Mesenchymal stem cell (in vitro differentiated cells and primary cell): ENCODE measurements around the gene GARIN1A. TPM values are rescaled to one million over a fixed set of nuclear protein-coding genes. Genes with fewer than 3 reads are reported as not detected.
A peak's percentile ranks its signal among the peaks of the same experiment; 100 is the strongest.
"Not testable (repeated sequence)": the region's sequence is repeated elsewhere in the genome, so short reads cannot be mapped to it uniquely, and the experiment has no call there.

Source experiments
- DNase-seq: peaks from one replicate; pipeline ENCODE4 v3.0.0-alpha.2; 2013
- H2AFZ ChIP-seq: one replicate; pipeline ENCODE4 v1.6.1; 2013; ENCODE audit warnings: low read depth, mild to moderate bottlenecking, control low read depth, inconsistent platforms, low read length, moderate library complexity
- H2AK5ac ChIP-seq: 2 replicates; pipeline ENCODE4 v1.6.1; 2013; ENCODE audit warnings: low read length, moderate library complexity, mild to moderate bottlenecking, inconsistent platforms; ENCODE audit not compliant: severe bottlenecking
- H2BK120ac ChIP-seq: one replicate; pipeline ENCODE4 v1.6.1; 2013; ENCODE audit warnings: low read depth, mild to moderate bottlenecking, inconsistent platforms, low read length, moderate library complexity
- H2BK12ac ChIP-seq, 2 experiments: one replicate each; pipeline ENCODE4 v1.6.1; 2013; ENCODE audit warnings: inconsistent platforms in 2 of 2, low read length in 2 of 2, mild to moderate bottlenecking in 2 of 2, moderate library complexity in 2 of 2, control low read depth in 1 of 2
- H2BK15ac ChIP-seq: one replicate; pipeline ENCODE4 v1.6.1; 2013; ENCODE audit warnings: mild to moderate bottlenecking, low read depth, inconsistent platforms; ENCODE audit not compliant: poor library complexity, severe bottlenecking
- H2BK5ac ChIP-seq: 2 replicates; pipeline ENCODE4 v1.6.1; 2013; ENCODE audit warnings: low read depth, mild to moderate bottlenecking, low read length, control low read depth, inconsistent platforms; ENCODE audit not compliant: poor library complexity, severe bottlenecking
- H3K14ac ChIP-seq, 2 experiments: one replicate each; pipeline ENCODE4 v1.6.1; 2013; ENCODE audit warnings: inconsistent platforms in 2 of 2, low read length in 2 of 2, control low read depth in 1 of 2, mild to moderate bottlenecking in 1 of 2, moderate library complexity in 1 of 2
- H3K18ac ChIP-seq, 2 experiments: one replicate each; pipeline ENCODE4 v1.6.1; 2013; ENCODE audit warnings: inconsistent platforms in 2 of 2, low read length in 2 of 2, control low read depth in 1 of 2, low read depth in 1 of 2, mild to moderate bottlenecking in 1 of 2
- H3K23ac ChIP-seq, 2 experiments: one replicate each; pipeline ENCODE4 v1.6.1; 2013; ENCODE audit warnings: inconsistent platforms in 2 of 2, low read length in 2 of 2, mild to moderate bottlenecking in 2 of 2, moderate library complexity in 2 of 2, control low read depth in 1 of 2
- H3K27ac ChIP-seq: 2 replicates; pipeline ENCODE4 v1.5.1; 2013; ENCODE audit warnings: mild to moderate bottlenecking, moderate library complexity, low read length, control low read depth, inconsistent platforms; ENCODE audit not compliant: poor library complexity, severe bottlenecking
- H3K27me3 ChIP-seq, 2 experiments: 2 replicates each; pipeline versions ENCODE4 v1.6.1 to v1.7.0; 2013; ENCODE audit warnings: low read length in 2 of 2, mild to moderate bottlenecking in 2 of 2, moderate library complexity in 2 of 2, control low read depth in 1 of 2, inconsistent platforms in 1 of 2; ENCODE audit not compliant: control insufficient read depth in 1 of 2, insufficient read depth in 1 of 2
- H3K36me3 ChIP-seq, 2 experiments: 2 replicates each; pipeline versions ENCODE4 v1.6.1 to v1.7.0; 2013; ENCODE audit warnings: low read length in 2 of 2, control low read depth in 1 of 2, inconsistent platforms in 1 of 2, low read depth in 1 of 2, mild to moderate bottlenecking in 1 of 2; ENCODE audit not compliant: insufficient read depth in 2 of 2, control insufficient read depth in 1 of 2
- H3K4ac ChIP-seq, 2 experiments: one replicate each; pipeline ENCODE4 v1.6.1; 2013; ENCODE audit warnings: inconsistent platforms in 2 of 2, low read length in 2 of 2, mild to moderate bottlenecking in 2 of 2, moderate library complexity in 2 of 2, control low read depth in 1 of 2, low read depth in 1 of 2
- H3K4me1 ChIP-seq: 2 replicates; pipeline ENCODE4 v1.6.1; 2013; ENCODE audit warnings: low read depth, low read length, control low read depth; ENCODE audit not compliant: control insufficient read depth, insufficient read depth
- H3K4me2 ChIP-seq: 2 replicates; pipeline ENCODE4 v1.6.1; 2013; ENCODE audit warnings: low read length, mild to moderate bottlenecking, inconsistent platforms; ENCODE audit not compliant: poor library complexity, severe bottlenecking
- H3K4me3 ChIP-seq, 2 experiments: 2 replicates each; pipeline versions ENCODE4 v1.5.1 to v1.7.0; 2013; ENCODE audit warnings: low read length in 2 of 2, mild to moderate bottlenecking in 2 of 2, control low read depth in 1 of 2, low read depth in 1 of 2; ENCODE audit not compliant: insufficient read depth in 1 of 2
- H3K79me1 ChIP-seq: replicated peaks from 2 replicates; pipeline ENCODE4 v1.6.1; 2013; ENCODE audit warnings: mild to moderate bottlenecking, control low read depth, low read length, inconsistent platforms; ENCODE audit not compliant: poor library complexity, severe bottlenecking
- H3K9ac ChIP-seq: 2 replicates; pipeline ENCODE4 v1.7.0; 2013; ENCODE audit warnings: mild to moderate bottlenecking, low read length, moderate library complexity
- H3K9me3 ChIP-seq: 2 replicates; pipeline ENCODE4 v1.7.0; 2013; ENCODE audit warnings: mild to moderate bottlenecking, low read length; ENCODE audit not compliant: control insufficient read depth
- H4K8ac ChIP-seq: one replicate; pipeline ENCODE4 v1.6.1; 2013; ENCODE audit warnings: inconsistent platforms, mild to moderate bottlenecking, low read length, moderate library complexity
- H4K91ac ChIP-seq: one replicate; pipeline ENCODE4 v1.6.1; 2013; ENCODE audit warnings: mild to moderate bottlenecking, low read length, inconsistent platforms
- WGBS: methylation state at CpG from one replicate; pipeline ENCODE4 v1.1.7; 2013; ENCODE audit warnings: mixed read lengths; 5-methylcytosine and 5-hydroxymethylcytosine counted together
- polyA plus RNA-seq, 2 experiments: library from polyadenylated mRNA; stranded (reverse); fragments of 200-250 nt; gene quantifications; one replicate each; pipeline ENCODE4 v1.2.3, GENCODE V29; 2013

GARIN1A gene
- polyA plus RNA-seq (2013, experiment 1 of 2), result 0.39 TPM
- polyA plus RNA-seq (2013, experiment 2 of 2), result 0.52 TPM

DNA sequence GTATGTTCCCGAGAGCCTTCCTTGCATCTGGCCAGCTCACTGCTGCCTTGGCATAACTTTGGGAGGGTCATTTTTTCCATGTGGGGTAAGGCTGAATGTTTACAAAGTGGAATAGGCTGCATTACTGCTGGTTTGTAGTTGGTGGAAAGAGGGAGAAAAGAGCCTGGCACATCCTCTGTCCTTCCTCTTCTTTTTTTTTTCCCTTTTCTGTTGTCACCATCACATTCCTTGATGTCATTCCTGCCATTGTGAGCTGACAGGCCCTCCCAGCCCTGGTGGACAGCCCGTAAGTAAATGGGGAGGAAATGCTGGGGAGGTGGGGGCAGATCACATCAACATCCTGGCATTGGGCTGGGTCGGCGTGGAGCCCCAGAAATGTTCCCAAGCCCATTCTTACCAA, at the start of gene GARIN1A:
GARIN1A (plus strand) TSS at position 301 of the 400 bp plus-strand sequence. CDS start 106 bp downstream, outside the sequence.
- WGBS, result 82% methylated on average over 2 of the region's 4 CpGs
- Histone ChIP-seq H2AK5ac (no peak within 1 kb of the TSS), H3K27ac (no peak within 1 kb of the TSS), H3K36me3 (peaks cover 4 to 18% of the 10 kb centered on the region in 2 experiments), H3K27me3 (peaks cover 0 to 3% of the 10 kb centered on the region in 2 experiments), H3K4me1 (no peaks in the 10 kb centered on the region), H3K9me3 (no peaks in the 10 kb centered on the region), H2BK12ac (no peak within 1 kb of the TSS), H3K79me1 (no peaks in the 10 kb centered on the region), H3K4me3 (no peak within 1 kb of the TSS), H3K23ac (no peak within 1 kb of the TSS), H3K4me2 (no peak within 1 kb of the TSS), H3K9ac (no peak within 1 kb of the TSS), H2BK15ac (no peak within 1 kb of the TSS), H4K8ac (no peak within 1 kb of the TSS), H3K4ac (no peak within 1 kb of the TSS), H2BK120ac (no peak within 1 kb of the TSS), H2AFZ (no peak within 1 kb of the TSS), H3K14ac (peak within 1 kb of the TSS in 1 of 2 experiments; percentile 22), H3K18ac (no peak within 1 kb of the TSS), H4K91ac (no peak within 1 kb of the TSS), H2BK5ac (no peak within 1 kb of the TSS)
- no peak for DNase-seq

DNA sequence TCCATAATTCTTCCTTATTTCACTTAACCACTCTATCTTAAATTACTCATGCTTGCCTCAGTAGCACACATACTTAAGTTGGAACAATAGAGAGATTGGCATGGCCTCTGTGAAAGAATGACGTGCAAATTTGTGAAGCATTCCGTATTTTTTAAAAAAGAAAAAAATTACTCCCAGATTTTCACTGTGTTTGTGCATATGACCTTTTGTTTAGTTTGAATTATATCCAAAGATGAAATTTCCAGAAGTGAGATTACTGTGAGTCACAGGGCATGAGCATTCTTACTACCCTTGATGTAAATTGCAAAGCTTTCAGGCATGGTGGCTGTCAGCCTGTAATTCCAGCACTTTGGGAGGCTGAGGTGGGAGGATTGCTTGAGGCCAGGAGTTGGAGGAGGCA, 45.0 kb upstream of the GARIN1A start:
- not testable (repeated sequence) for H2AK5ac ChIP-seq, H2BK12ac ChIP-seq, H3K4me1 ChIP-seq, H4K91ac ChIP-seq, H3K18ac ChIP-seq, H2BK15ac ChIP-seq, H2BK120ac ChIP-seq, H3K4me3 ChIP-seq, H4K8ac ChIP-seq, H3K27me3 ChIP-seq, DNase-seq, H3K9ac ChIP-seq, H3K4me2 ChIP-seq, H3K27ac ChIP-seq, H3K23ac ChIP-seq, H3K4ac ChIP-seq, H2BK5ac ChIP-seq, H3K14ac ChIP-seq, H3K9me3 ChIP-seq, H2AFZ ChIP-seq, H3K79me1 ChIP-seq
- peaks cover 20 to 62% of the 10 kb centered on the region in 2 experiments for H3K36me3 ChIP-seq
- no CpG with 5 or more reads among the region's 2 CpGs for WGBS

DNA sequence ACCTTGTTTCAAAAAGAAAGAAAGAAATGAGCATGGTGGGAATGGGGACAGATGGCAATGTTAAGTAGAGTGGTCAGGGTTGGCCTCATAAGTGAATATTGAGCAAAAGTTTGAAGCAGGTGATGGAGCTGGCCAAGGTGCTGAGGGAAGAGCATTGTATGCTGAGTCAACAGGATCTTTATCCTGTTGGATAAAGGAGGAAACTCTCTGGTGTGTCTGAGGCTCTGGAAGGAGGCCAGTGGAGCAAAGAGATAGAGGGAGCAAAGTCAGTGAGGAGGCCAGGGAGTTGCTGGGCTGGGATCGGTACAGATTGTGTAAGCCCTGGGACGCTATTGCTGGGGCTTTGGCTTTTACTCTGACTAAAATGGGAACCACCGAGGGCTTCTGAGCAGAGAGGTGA, 38.2 kb upstream of the GARIN1A start:
- H3K4me2 ChIP-seq, H3K4me1 ChIP-seq, H3K18ac ChIP-seq, H4K91ac ChIP-seq, H3K9me3 ChIP-seq, H3K9ac ChIP-seq, H2BK12ac ChIP-seq, H2AFZ ChIP-seq, H3K23ac ChIP-seq, H3K4ac ChIP-seq, H3K27me3 ChIP-seq, H2AK5ac ChIP-seq, H2BK15ac ChIP-seq, H3K4me3 ChIP-seq, DNase-seq, H4K8ac ChIP-seq, H3K14ac ChIP-seq, H2BK120ac ChIP-seq, H3K27ac ChIP-seq, H2BK5ac ChIP-seq, H3K79me1 ChIP-seq: not testable (repeated sequence)
- 93% methylated on average over 2 of the region's 3 CpGs for WGBS
- H3K36me3 ChIP-seq, result peaks cover 15 to 54% of the 10 kb centered on the region in 2 experiments

DNA sequence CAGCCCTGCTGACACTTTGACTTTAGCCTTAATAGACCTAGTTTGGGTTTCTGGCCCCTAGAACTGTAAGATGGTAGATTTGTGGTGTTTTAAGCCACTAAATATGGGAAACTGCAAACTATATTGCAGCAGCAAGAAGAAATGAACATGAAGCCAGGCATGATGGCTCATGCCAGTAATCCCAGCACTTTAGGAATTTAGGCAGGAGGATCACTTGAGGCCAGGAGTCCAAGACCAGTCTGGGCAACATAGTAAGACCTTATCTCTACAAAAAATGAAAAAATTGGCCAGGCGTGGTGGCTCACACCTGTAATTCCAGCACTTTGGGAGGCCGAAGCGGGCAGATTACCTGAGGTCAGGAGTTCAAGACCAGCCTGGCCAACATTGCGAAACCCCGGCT, 26.9 kb upstream of the GARIN1A start:
- not testable (repeated sequence) for H2AFZ ChIP-seq, H3K4me1 ChIP-seq, H3K79me1 ChIP-seq, H3K9me3 ChIP-seq, H3K27me3 ChIP-seq, DNase-seq, H3K4me2 ChIP-seq, H3K27ac ChIP-seq, H2BK12ac ChIP-seq, H4K91ac ChIP-seq, H2BK120ac ChIP-seq, H3K14ac ChIP-seq, H3K9ac ChIP-seq, H3K18ac ChIP-seq, H4K8ac ChIP-seq, H2BK15ac ChIP-seq, H2BK5ac ChIP-seq, H3K4ac ChIP-seq, H2AK5ac ChIP-seq, H3K23ac ChIP-seq, H3K4me3 ChIP-seq
- 98% methylated on average over 5 of the region's 5 CpGs for WGBS
- peaks cover 11 to 31% of the 10 kb centered on the region in 2 experiments for H3K36me3 ChIP-seq
